ENCODE data around the gene ARHGAP6. TPM values are rescaled to one million over a fixed set of nuclear protein-coding genes. Genes with fewer than 3 reads are reported as not detected.

Gene ARHGAP6
- total and polyA plus RNA-seq, 8 donors: 7.0 to 25.4 (median 20.5) TPM

DNA sequence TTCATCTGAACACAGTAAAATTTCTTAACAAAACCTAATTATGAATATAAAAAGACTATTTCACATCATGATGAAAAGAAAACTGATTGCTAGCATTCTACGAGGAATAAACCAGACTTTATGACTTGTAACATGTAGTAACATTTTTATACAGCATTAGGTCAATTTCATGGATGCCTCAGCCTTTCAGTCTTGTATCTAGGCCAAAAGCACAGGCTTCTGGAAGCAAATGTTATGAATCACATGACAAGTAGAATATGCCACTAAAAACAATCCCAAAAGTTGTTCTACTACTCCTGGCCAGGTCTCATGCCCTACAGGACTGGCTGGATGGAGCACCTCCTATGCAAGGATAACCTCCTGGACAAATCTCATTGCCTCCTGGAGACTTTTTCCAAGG, 101.2 kb downstream of the ARHGAP6 start:
- Histone ChIP-seq H3K9me3 (no peaks in the 10 kb centered on the region), H3K27me3 (no peaks in the 10 kb centered on the region), H3K4me3 (no peak overlapping the region), H3K36me3 (no peaks in the 10 kb centered on the region), H3K4me1 (no peaks in the 10 kb centered on the region), H3K27ac (no peak overlapping the region)
- no peak for TF ChIP-seq CTCF (IDR thresholded peaks at IDR 0.05)
- no peak for ATAC-seq
- intact Hi-C loops (cut with DNase I): no loop called here
- no peak for DNase-seq

- intact Hi-C loops (cut with DNase I): no loop called here
Measured at GRCh38 chrX:11562570-11562969, 103.2 kb downstream of the ARHGAP6 start.

GRCh38 chrX:11558972-11559371, 106.7 kb downstream of the ARHGAP6 start:
- DNase-seq (no peak), ATAC-seq (no peak)
- H3K27me3 ChIP-seq: no peaks in the 10 kb centered on the region
- H3K4me3 ChIP-seq: no peak overlapping the region
- no peaks in the 10 kb centered on the region for H3K4me1 ChIP-seq
- intact Hi-C loops (cut with DNase I): no loop called here
- no peaks in the 10 kb centered on the region for H3K36me3 ChIP-seq
- peak; percentile 14 to 24 for TF ChIP-seq CTCF (IDR thresholded peaks at IDR 0.05)
- no peak overlapping the region for H3K27ac ChIP-seq
- H3K9me3 ChIP-seq: no peaks in the 10 kb centered on the region

More at GRCh38 chrX:11562570-11562969, 103.2 kb downstream of the ARHGAP6 start:
- no peak overlapping the region for H3K27ac ChIP-seq
- no peak for TF ChIP-seq CTCF (IDR thresholded peaks at IDR 0.05)
- no peak for ATAC-seq
- H3K27me3 ChIP-seq: no peaks in the 10 kb centered on the region
- DNase-seq: no peak
- no peak overlapping the region for H3K4me3 ChIP-seq
- no peaks in the 10 kb centered on the region for H3K4me1 ChIP-seq
- no peaks in the 10 kb centered on the region for H3K9me3 ChIP-seq
- H3K36me3 ChIP-seq: no peaks in the 10 kb centered on the region

DNA sequence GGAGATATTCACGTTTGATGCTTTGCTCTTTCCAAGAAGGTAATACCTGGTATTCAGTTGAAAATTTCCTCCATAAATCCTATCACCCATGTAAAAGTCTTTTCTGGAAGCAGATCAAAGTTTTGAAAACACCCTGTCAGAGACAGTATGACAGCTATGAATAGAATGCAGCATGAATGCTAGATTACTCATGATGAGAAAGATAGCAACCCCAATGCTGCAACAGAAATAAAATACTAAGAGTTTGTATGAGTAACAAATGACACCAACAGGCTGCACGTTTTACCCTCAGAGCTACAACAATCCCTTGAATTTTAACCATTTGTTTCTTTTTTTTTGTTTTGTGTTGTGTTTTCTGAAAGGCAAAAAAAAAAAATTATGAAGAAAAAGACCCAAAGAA, 108.6 kb downstream of the ARHGAP6 start:
- Histone ChIP-seq H3K27me3 (no peaks in the 10 kb centered on the region), H3K9me3 (no peaks in the 10 kb centered on the region), H3K4me1 (no peaks in the 10 kb centered on the region), H3K36me3 (no peaks in the 10 kb centered on the region), H3K4me3 (no peak overlapping the region), H3K27ac (no peak overlapping the region)
- DNase-seq (no peak), ATAC-seq (no peak)
- intact Hi-C loops (cut with DNase I): no loop called here
- no peak for TF ChIP-seq CTCF (IDR thresholded peaks at IDR 0.05)

DNA sequence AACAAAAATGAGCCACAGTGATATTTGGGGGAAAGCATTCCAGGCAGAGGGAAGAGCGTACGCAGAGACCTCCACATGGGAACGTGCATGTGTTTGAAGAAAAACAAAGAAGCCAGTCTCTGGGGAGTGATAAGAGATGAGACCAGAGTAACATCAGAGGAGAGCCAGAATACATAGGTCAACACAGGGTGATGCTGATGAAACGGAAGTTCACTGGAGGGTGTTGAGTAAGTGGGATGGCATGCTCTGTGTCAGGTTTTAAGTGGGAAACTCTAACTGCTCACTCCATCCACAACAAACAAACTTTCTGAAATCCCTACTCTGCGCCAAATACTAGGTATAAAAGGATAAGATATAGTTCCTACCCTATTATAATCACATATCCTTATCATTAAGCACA, 110.0 kb downstream of the ARHGAP6 start:
- H3K36me3 ChIP-seq: no peaks in the 10 kb centered on the region
- H3K9me3 ChIP-seq: no peaks in the 10 kb centered on the region
- intact Hi-C loops (cut with DNase I): no loop called here
- H3K4me1 ChIP-seq: no peaks in the 10 kb centered on the region
- no peak overlapping the region for H3K4me3 ChIP-seq
- DNase-seq (no peak), ATAC-seq (no peak)
- no peaks in the 10 kb centered on the region for H3K27me3 ChIP-seq
- H3K27ac ChIP-seq: no peak overlapping the region
- no peak for TF ChIP-seq CTCF (IDR thresholded peaks at IDR 0.05)
